PC-9 (cell line): ENCODE data around the gene LIN28B.
"Not testable (repeated sequence)": the region's sequence is repeated elsewhere in the genome, so short reads cannot be mapped to it uniquely, and the experiment has no call there.

ENCODE experiments used
- CTCF ChIP-seq: fragments of 200-600 bp; sonication (generic); conservative IDR thresholded peaks from 2 replicates; pipeline ENCODE4 v1.6.1; 2017; ENCODE audit warnings: mixed run types, antibody characterized with exemption, mild to moderate bottlenecking, moderate library complexity
- EZH2 ChIP-seq: fragments of 200-600 bp; sonication (generic); IDR thresholded peaks from 2 replicates; pipeline ENCODE4 v1.8.0; 2017; ENCODE audit warnings: antibody characterized with exemption, low read depth

GRCh38 chr6:104993576-104993975 is 36.7 kb downstream of the LIN28B start:
- TF ChIP-seq EZH2, CTCF: not testable (repeated sequence)
